Tibial nerve (tissue), 4 donors: Measurements from ENCODE around the gene GABRA6.

Experiments used
- EP300 ChIP-seq, 2 donors: sonication (generic); formaldehyde crosslinking; IDR thresholded peaks; one replicate each; pipeline ENCODE4 v1.6.1; 2017; ENCODE audit warnings: antibody characterized with exemption in 2 of 2, mild to moderate bottlenecking in 1 of 2
- POLR2A ChIP-seq, 2 donors: fragments of 450-650 bp; IDR thresholded peaks; one replicate each; pipeline ENCODE4 v1.6.1; 2017; ENCODE audit warnings: antibody characterized with exemption in 2 of 2, mild to moderate bottlenecking in 2 of 2, moderate library complexity in 2 of 2
- TF ChIP-seq, protein P1 (sequence below), 5 experiments: fragments of 200-600 bp in 3 of 5; fragments of 450-650 bp in 2 of 5; sonication (generic) in 3 of 5; IDR thresholded peaks; one replicate each; pipeline ENCODE4 v1.5.1; 2016 to 2019; ENCODE audit warnings: antibody characterized with exemption in 5 of 5, mild to moderate bottlenecking in 3 of 5, moderate library complexity in 2 of 5

GRCh38 chr5:161745392-161745791 lies 59.9 kb downstream of the GABRA6 start:
- TF ChIP-seq, protein P1, sequence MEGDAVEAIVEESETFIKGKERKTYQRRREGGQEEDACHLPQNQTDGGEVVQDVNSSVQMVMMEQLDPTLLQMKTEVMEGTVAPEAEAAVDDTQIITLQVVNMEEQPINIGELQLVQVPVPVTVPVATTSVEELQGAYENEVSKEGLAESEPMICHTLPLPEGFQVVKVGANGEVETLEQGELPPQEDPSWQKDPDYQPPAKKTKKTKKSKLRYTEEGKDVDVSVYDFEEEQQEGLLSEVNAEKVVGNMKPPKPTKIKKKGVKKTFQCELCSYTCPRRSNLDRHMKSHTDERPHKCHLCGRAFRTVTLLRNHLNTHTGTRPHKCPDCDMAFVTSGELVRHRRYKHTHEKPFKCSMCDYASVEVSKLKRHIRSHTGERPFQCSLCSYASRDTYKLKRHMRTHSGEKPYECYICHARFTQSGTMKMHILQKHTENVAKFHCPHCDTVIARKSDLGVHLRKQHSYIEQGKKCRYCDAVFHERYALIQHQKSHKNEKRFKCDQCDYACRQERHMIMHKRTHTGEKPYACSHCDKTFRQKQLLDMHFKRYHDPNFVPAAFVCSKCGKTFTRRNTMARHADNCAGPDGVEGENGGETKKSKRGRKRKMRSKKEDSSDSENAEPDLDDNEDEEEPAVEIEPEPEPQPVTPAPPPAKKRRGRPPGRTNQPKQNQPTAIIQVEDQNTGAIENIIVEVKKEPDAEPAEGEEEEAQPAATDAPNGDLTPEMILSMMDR (IDR thresholded peaks at IDR 0.05), result no peak
- TF ChIP-seq EP300 (IDR thresholded peaks at IDR 0.05) (no peak), POLR2A (IDR thresholded peaks at IDR 0.05) (no peak)
